Esophagus muscularis mucosa (tissue), 4 donors: ENCODE data around the gene FERMT3. TPM values are rescaled to one million over a fixed set of nuclear protein-coding genes. Genes with fewer than 3 reads are reported as not detected.
A peak's percentile ranks its signal among the peaks of the same experiment; 100 is the strongest.

ENCODE experiments used
- DNase-seq: peaks from one replicate; pipeline ENCODE4 v3.0.0-alpha.2; 2017; ENCODE audit errors: extremely low spot score
- H3K27ac ChIP-seq, 4 donors: fragments of 200-600 bp; sonication (generic); replicated peaks in 1 of 4; 1 replicate in 3 of 4; 2 replicates in 1 of 4; pipeline ENCODE4 v1.5.1; 2016 to 2019; ENCODE audit warnings: mild to moderate bottlenecking in 1 of 4
- H3K27me3 ChIP-seq, 4 donors: fragments of 200-600 bp; sonication (generic); one replicate each; pipeline versions ENCODE4 v1.5.1 to v1.6.0; 2016 to 2019
- H3K36me3 ChIP-seq, 4 donors: fragments of 200-600 bp; sonication (generic); one replicate each; pipeline ENCODE4 v1.5.1; 2016 to 2019
- H3K4me1 ChIP-seq, 4 donors: fragments of 200-600 bp; sonication (generic); one replicate each; pipeline ENCODE4 v1.5.1; 2016 to 2019
- H3K4me3 ChIP-seq, 4 donors: fragments of 200-600 bp; sonication (generic); 1 replicate in 2 of 4; 2 replicates in 2 of 4; pipeline ENCODE4 v1.5.1; 2016 to 2019; ENCODE audit warnings: mild to moderate bottlenecking in 4 of 4, moderate library complexity in 1 of 4
- H3K9me3 ChIP-seq, 4 donors: fragments of 200-600 bp; sonication (generic); 1 replicate in 3 of 4; 2 replicates in 1 of 4; pipeline ENCODE4 v1.5.1; 2016 to 2019
- CTCF ChIP-seq, 3 experiments: fragments of 200-600 bp in 2 of 3; fragments of 450-650 bp in 1 of 3; sonication (generic) in 2 of 3; IDR thresholded peaks; one replicate each; pipeline ENCODE4 v1.5.1; 2017 to 2019; ENCODE audit warnings: antibody characterized with exemption in 3 of 3, mild to moderate bottlenecking in 2 of 3, moderate library complexity in 1 of 3
- EP300 ChIP-seq: sonication (generic); formaldehyde crosslinking; IDR thresholded peaks from one replicate; pipeline ENCODE4 v1.6.1; 2017; ENCODE audit warnings: antibody characterized with exemption
- POLR2A ChIP-seq: fragments of 450-650 bp; IDR thresholded peaks from one replicate; pipeline ENCODE4 v1.6.1; 2017; ENCODE audit warnings: antibody characterized with exemption, moderate library complexity, mild to moderate bottlenecking, low read depth
- POLR2AphosphoS5 ChIP-seq, 2 donors: sonication (generic); formaldehyde crosslinking; IDR thresholded peaks; one replicate each; pipeline ENCODE4 v1.6.1; 2017; ENCODE audit warnings: antibody characterized with exemption in 2 of 2
- WGBS: methylation state at CpG from one replicate; pipeline ENCODE4 v1.1.5; 2018; 5-methylcytosine and 5-hydroxymethylcytosine counted together
- intact Hi-C: fragments of 100-400 bp; cut with DNase I; formaldehyde crosslinking; loops from one replicate; pipeline ENCODE4 v1.15.1; 2023
- total RNA-seq, 4 donors: library from RNA; depleted of rRNA; stranded (reverse); fragments of >200 nt; gene quantifications; one replicate each; pipeline versions ENCODE4 v1.1.0 to v1.2.1, GENCODE V29; 2016

Gene FERMT3
- total RNA-seq, 4 donors from 2014 or later: 12.9 to 35.5 (median 15.5) TPM

GRCh38 chr11:64265176-64266160 is 58.9 kb downstream of the FERMT3 start:
- 95% methylated on average over 20 of the region's 35 CpGs for WGBS
- TF ChIP-seq POLR2AphosphoS5 (IDR thresholded peaks at IDR 0.05): no peak
- TF ChIP-seq CTCF (IDR thresholded peaks at IDR 0.05): no peak
- TF ChIP-seq POLR2A: no peak
- TF ChIP-seq EP300: no peak
- Histone ChIP-seq H3K4me1 (peaks cover 22 to 24% (median 23%) of the 10 kb centered on the region in 4 donors), H3K27me3 (no peaks in the 10 kb centered on the region), H3K27ac (no peak overlapping the region), H3K36me3 (peaks cover 25 to 67% (median 66%) of the 10 kb centered on the region in 4 donors), H3K9me3 (no peaks in the 10 kb centered on the region), H3K4me3 (no peak overlapping the region)
- intact Hi-C loops: loop anchor here (5.0 kb wide), 1 partner anchor 37 kb away; the partner anchor contains the start of gene CATSPERZ
- no peak for DNase-seq

- no peaks in the 10 kb centered on the region for H3K9me3 ChIP-seq
- no peak overlapping the region for H3K27ac ChIP-seq
- intact Hi-C loops: loop anchor here (5.0 kb wide), 1 partner anchor 36 kb away; the partner anchor contains the start of gene CATSPERZ
- no peak for DNase-seq
- TF ChIP-seq CTCF (IDR thresholded peaks at IDR 0.05): no peak
- no peak for TF ChIP-seq POLR2A
- TF ChIP-seq POLR2AphosphoS5 (IDR thresholded peaks at IDR 0.05): no peak
- TF ChIP-seq EP300: no peak
- no peaks in the 10 kb centered on the region for H3K27me3 ChIP-seq
- 81% methylated on average over 15 of the region's 15 CpGs for WGBS
- no peak overlapping the region for H3K4me3 ChIP-seq
- peaks cover 22 to 24% (median 23%) of the 10 kb centered on the region in 4 donors for H3K4me1 ChIP-seq
- H3K36me3 ChIP-seq: peaks cover 22 to 61% (median 59%) of the 10 kb centered on the region in 4 donors
These were observed 59.8 kb downstream of the FERMT3 start for GRCh38 chr11:64266339-64266738.

GRCh38 chr11:64267207-64267945 is 60.9 kb downstream of the FERMT3 start:
- WGBS: 72% methylated on average over 24 of the region's 27 CpGs
- Histone ChIP-seq H3K27me3 (no peaks in the 10 kb centered on the region), H3K27ac (peak overlapping the region; percentile 91 to 98 (median 96)), H3K36me3 (peaks cover 13 to 51% (median 49%) of the 10 kb centered on the region in 4 donors), H3K9me3 (no peaks in the 10 kb centered on the region), H3K4me1 (peaks cover 32 to 33% (median 33%) of the 10 kb centered on the region in 4 donors), H3K4me3 (no peak overlapping the region)
- TF ChIP-seq POLR2A (no peak), CTCF (IDR thresholded peaks at IDR 0.05) (no peak), POLR2AphosphoS5 (IDR thresholded peaks at IDR 0.05) (no peak), EP300 (no peak)
- DNase-seq: no peak
- intact Hi-C loops: loop anchor here (5.0 kb wide), 1 partner anchor 35 kb away; the partner anchor contains the start of gene CATSPERZ

- intact Hi-C loops: loop anchor here (5.0 kb wide), 1 partner anchor 34 kb away; the partner anchor contains the start of gene CATSPERZ
- H3K27ac ChIP-seq: peak overlapping the region; percentile 91 to 98 (median 96)
- H3K9me3 ChIP-seq: no peaks in the 10 kb centered on the region
- peak overlapping the region; percentile 70 to 81 (median 78) for H3K4me3 ChIP-seq
- TF ChIP-seq POLR2A (no peak), CTCF (IDR thresholded peaks at IDR 0.05) (no peak), POLR2AphosphoS5 (IDR thresholded peaks at IDR 0.05) (no peak), EP300 (no peak)
- no peak for DNase-seq
- no peaks in the 10 kb centered on the region for H3K27me3 ChIP-seq
- peaks cover 9 to 43% (median 41%) of the 10 kb centered on the region in 4 donors for H3K36me3 ChIP-seq
- WGBS: 40% methylated on average over 17 of the region's 23 CpGs
- H3K4me1 ChIP-seq: peaks cover 34 to 37% (median 35%) of the 10 kb centered on the region in 4 donors
These were observed 61.7 kb downstream of the FERMT3 start for GRCh38 chr11:64268025-64268892.
